ENCODE data around the gene CDK18. TPM values are rescaled to one million over a fixed set of nuclear protein-coding genes. Genes with fewer than 3 reads are reported as not detected.

CDK18 gene
- total and polyA plus RNA-seq, 2 of the 8 experiments (the other 6 are each of a cell fraction or from before 2014, with no cell fraction given): 31.2 to 44.0 TPM

GRCh38 chr1:205508227-205508714 lies 3.8 kb downstream of the CDK18 start (continued):
- TF ChIP-seq CHD7 (IDR thresholded peaks at IDR 0.05; ENCODE audit: insufficient replicate concordance, low read length) (no peak), CBX5 (IDR thresholded peaks at IDR 0.05; ENCODE audit: low read depth, low read length) (no peak), TAF7 (optimal IDR thresholded peaks at IDR 0.05; ENCODE audit: borderline replicate concordance, low read depth, low read length) (no peak), EP300 (IDR thresholded peaks at IDR 0.05; ENCODE audit: borderline replicate concordance in 1 of 2, low read depth in 2 of 2, low read length in 2 of 2) (no peak), CEBPB (IDR thresholded peaks at IDR 0.05; ENCODE audit: low read depth, low read length) (no peak)
